ENCODE data around the gene SLC22A23.

SLC22A23 gene

GRCh38 chr6:3233321-3233720 is 223.5 kb downstream of the SLC22A23 start:
- Histone ChIP-seq H3K27ac (ENCODE audit: low read depth, low read length) (no peak overlapping the region), H3K27me3 (ENCODE audit: control insufficient read depth in 1 of 2, insufficient read depth in 2 of 2, low read length in 2 of 2) (peaks cover 61 to 62% of the 10 kb centered on the region in 2 donors), H3K9me3 (ENCODE audit: control insufficient read depth in 1 of 2, low read length in 2 of 2) (no peaks in the 10 kb centered on the region), H3K9ac (ENCODE audit: low read depth in 1 of 2, low read length in 2 of 2) (no peak overlapping the region), H3K36me3 (ENCODE audit: control insufficient read depth in 1 of 2, insufficient read depth in 2 of 2, low read length in 2 of 2) (no peaks in the 10 kb centered on the region), H3K4me1 (ENCODE audit: control insufficient read depth in 1 of 2, insufficient read depth in 2 of 2, low read length in 2 of 2) (peaks cover 18 to 32% of the 10 kb centered on the region in 2 donors), H3K4me3 (ENCODE audit: low read depth in 1 of 2, low read length in 2 of 2) (no peak overlapping the region)

- Histone ChIP-seq H3K27ac (ENCODE audit: low read depth, low read length) (no peak overlapping the region), H3K27me3 (ENCODE audit: control insufficient read depth in 1 of 2, insufficient read depth in 2 of 2, low read length in 2 of 2) (peaks cover 70 to 71% of the 10 kb centered on the region in 2 donors), H3K9ac (ENCODE audit: low read depth in 1 of 2, low read length in 2 of 2) (peak overlapping the region in 1 of 2 donors; percentile 54), H3K9me3 (ENCODE audit: control insufficient read depth in 1 of 2, low read length in 2 of 2) (no peaks in the 10 kb centered on the region), H3K36me3 (ENCODE audit: control insufficient read depth in 1 of 2, insufficient read depth in 2 of 2, low read length in 2 of 2) (no peaks in the 10 kb centered on the region), H3K4me1 (ENCODE audit: control insufficient read depth in 1 of 2, insufficient read depth in 2 of 2, low read length in 2 of 2) (peaks cover 28 to 42% of the 10 kb centered on the region in 2 donors), H3K4me3 (ENCODE audit: low read depth in 1 of 2, low read length in 2 of 2) (peak overlapping the region; percentile 80 to 81)
Measured at GRCh38 chr6:3232017-3232945, 224.6 kb downstream of the SLC22A23 start.

GRCh38 chr6:3231247-3232016 is 225.4 kb downstream of the SLC22A23 start:
- peaks cover 78 to 79% of the 10 kb centered on the region in 2 donors for H3K27me3 ChIP-seq (ENCODE audit: control insufficient read depth in 1 of 2, insufficient read depth in 2 of 2, low read length in 2 of 2)
- no peaks in the 10 kb centered on the region for H3K36me3 ChIP-seq (ENCODE audit: control insufficient read depth in 1 of 2, insufficient read depth in 2 of 2, low read length in 2 of 2)

GRCh38 chr6:3230900-3231246 is 226.0 kb downstream of the SLC22A23 start:
- peak overlapping the region; percentile 80 to 81 for H3K4me3 ChIP-seq (ENCODE audit: low read depth in 1 of 2, low read length in 2 of 2)
- H3K27me3 ChIP-seq (ENCODE audit: control insufficient read depth in 1 of 2, insufficient read depth in 2 of 2, low read length in 2 of 2) = peaks cover 82 to 84% of the 10 kb centered on the region in 2 donors
- peak overlapping the region in 1 of 2 donors; percentile 53 for H3K9ac ChIP-seq (ENCODE audit: low read depth in 1 of 2, low read length in 2 of 2)

More at GRCh38 chr6:3231247-3232016, 225.4 kb downstream of the SLC22A23 start:
- peak overlapping the region; percentile 80 to 81 for H3K4me3 ChIP-seq (ENCODE audit: low read depth in 1 of 2, low read length in 2 of 2)
- peak overlapping the region; percentile 53 to 54 for H3K9ac ChIP-seq (ENCODE audit: low read depth in 1 of 2, low read length in 2 of 2)
- H3K27ac ChIP-seq (ENCODE audit: low read depth, low read length) = no peak overlapping the region
- no peaks in the 10 kb centered on the region for H3K9me3 ChIP-seq (ENCODE audit: control insufficient read depth in 1 of 2, low read length in 2 of 2)
- H3K4me1 ChIP-seq (ENCODE audit: control insufficient read depth in 1 of 2, insufficient read depth in 2 of 2, low read length in 2 of 2) = peaks cover 29 to 49% of the 10 kb centered on the region in 2 donors

GRCh38 chr6:3230256-3230882 is 226.5 kb downstream of the SLC22A23 start:
- H3K27me3 ChIP-seq (ENCODE audit: control insufficient read depth in 1 of 2, insufficient read depth in 2 of 2, low read length in 2 of 2) = peaks cover 81 to 86% of the 10 kb centered on the region in 2 donors
- no peaks in the 10 kb centered on the region for H3K36me3 ChIP-seq (ENCODE audit: control insufficient read depth in 1 of 2, insufficient read depth in 2 of 2, low read length in 2 of 2)
- no peak overlapping the region for H3K27ac ChIP-seq (ENCODE audit: low read depth, low read length)
- no peak overlapping the region for H3K4me3 ChIP-seq (ENCODE audit: low read depth in 1 of 2, low read length in 2 of 2)
- no peaks in the 10 kb centered on the region for H3K9me3 ChIP-seq (ENCODE audit: control insufficient read depth in 1 of 2, low read length in 2 of 2)
- peaks cover 29 to 49% of the 10 kb centered on the region in 2 donors for H3K4me1 ChIP-seq (ENCODE audit: control insufficient read depth in 1 of 2, insufficient read depth in 2 of 2, low read length in 2 of 2)
- H3K9ac ChIP-seq (ENCODE audit: low read depth in 1 of 2, low read length in 2 of 2) = no peak overlapping the region

More at GRCh38 chr6:3230900-3231246, 226.0 kb downstream of the SLC22A23 start:
- H3K27ac ChIP-seq (ENCODE audit: low read depth, low read length) = no peak overlapping the region
- no peaks in the 10 kb centered on the region for H3K36me3 ChIP-seq (ENCODE audit: control insufficient read depth in 1 of 2, insufficient read depth in 2 of 2, low read length in 2 of 2)
- H3K4me1 ChIP-seq (ENCODE audit: control insufficient read depth in 1 of 2, insufficient read depth in 2 of 2, low read length in 2 of 2) = peaks cover 29 to 49% of the 10 kb centered on the region in 2 donors
- H3K9me3 ChIP-seq (ENCODE audit: control insufficient read depth in 1 of 2, low read length in 2 of 2) = no peaks in the 10 kb centered on the region

- Histone ChIP-seq H3K4me1 (ENCODE audit: control insufficient read depth in 1 of 2, insufficient read depth in 2 of 2, low read length in 2 of 2) (peaks cover 29 to 49% of the 10 kb centered on the region in 2 donors), H3K27me3 (ENCODE audit: control insufficient read depth in 1 of 2, insufficient read depth in 2 of 2, low read length in 2 of 2) (peaks cover 81 to 86% of the 10 kb centered on the region in 2 donors), H3K9me3 (ENCODE audit: control insufficient read depth in 1 of 2, low read length in 2 of 2) (no peaks in the 10 kb centered on the region), H3K9ac (ENCODE audit: low read depth in 1 of 2, low read length in 2 of 2) (no peak overlapping the region), H3K4me3 (ENCODE audit: low read depth in 1 of 2, low read length in 2 of 2) (peak overlapping the region in 1 of 2 donors; percentile 24), H3K36me3 (ENCODE audit: control insufficient read depth in 1 of 2, insufficient read depth in 2 of 2, low read length in 2 of 2) (no peaks in the 10 kb centered on the region), H3K27ac (ENCODE audit: low read depth, low read length) (no peak overlapping the region)
Measured at GRCh38 chr6:3229566-3230178, 227.2 kb downstream of the SLC22A23 start.

GRCh38 chr6:3228771-3229565 is 227.9 kb downstream of the SLC22A23 start:
- peak overlapping the region; percentile 20 to 64 for H3K4me3 ChIP-seq (ENCODE audit: low read depth in 1 of 2, low read length in 2 of 2)
- no peaks in the 10 kb centered on the region for H3K36me3 ChIP-seq (ENCODE audit: control insufficient read depth in 1 of 2, insufficient read depth in 2 of 2, low read length in 2 of 2)
- peaks cover 75 to 80% of the 10 kb centered on the region in 2 donors for H3K27me3 ChIP-seq (ENCODE audit: control insufficient read depth in 1 of 2, insufficient read depth in 2 of 2, low read length in 2 of 2)
- no peak overlapping the region for H3K9ac ChIP-seq (ENCODE audit: low read depth in 1 of 2, low read length in 2 of 2)
- peaks cover 29 to 49% of the 10 kb centered on the region in 2 donors for H3K4me1 ChIP-seq (ENCODE audit: control insufficient read depth in 1 of 2, insufficient read depth in 2 of 2, low read length in 2 of 2)
- no peaks in the 10 kb centered on the region for H3K9me3 ChIP-seq (ENCODE audit: control insufficient read depth in 1 of 2, low read length in 2 of 2)
- no peak overlapping the region for H3K27ac ChIP-seq (ENCODE audit: low read depth, low read length)

- H3K27me3 ChIP-seq (ENCODE audit: control insufficient read depth in 1 of 2, insufficient read depth in 2 of 2, low read length in 2 of 2) = peaks cover 69 to 72% of the 10 kb centered on the region in 2 donors
- no peak overlapping the region for H3K9ac ChIP-seq (ENCODE audit: low read depth in 1 of 2, low read length in 2 of 2)
- H3K4me1 ChIP-seq (ENCODE audit: control insufficient read depth in 1 of 2, insufficient read depth in 2 of 2, low read length in 2 of 2) = peaks cover 29 to 49% of the 10 kb centered on the region in 2 donors
- peak overlapping the region; percentile 43 to 60 for H3K4me3 ChIP-seq (ENCODE audit: low read depth in 1 of 2, low read length in 2 of 2)
- H3K9me3 ChIP-seq (ENCODE audit: control insufficient read depth in 1 of 2, low read length in 2 of 2) = no peaks in the 10 kb centered on the region
- H3K36me3 ChIP-seq (ENCODE audit: control insufficient read depth in 1 of 2, insufficient read depth in 2 of 2, low read length in 2 of 2) = no peaks in the 10 kb centered on the region
- H3K27ac ChIP-seq (ENCODE audit: low read depth, low read length) = no peak overlapping the region
Measured at GRCh38 chr6:3228046-3228671, 228.7 kb downstream of the SLC22A23 start.
